H1 (cell line): ENCODE measurements around the gene PIGM. TPM values are rescaled to one million over a fixed set of nuclear protein-coding genes. Genes with fewer than 3 reads are reported as not detected.

Experiments
- CTCF ChIA-PET: fragments of 300-600 bp; sonication (Branson Sonifier 250); formaldehyde crosslinking; loops from one replicate; lab custom pipeline; 2021; ENCODE audit not compliant: partially characterized antibody; lab: Charles Lee
- POLR2A ChIA-PET: fragments of 300-600 bp; sonication (Branson Sonifier 250); formaldehyde crosslinking; loops from one replicate; lab custom pipeline; 2021; ENCODE audit warnings: inconsistent platforms; ENCODE audit not compliant: partially characterized antibody; lab: Charles Lee
- DNase-seq, 2 experiments: peaks; one replicate each; pipeline versions ENCODE4 v3.0.0 to v3.0.0-alpha.2; 2010 to 2022; ENCODE audit warnings: low spot score in 2 of 2, low read depth in 1 of 2, mixed read lengths in 1 of 2
- FAIRE-seq: peaks from 2 replicates; lab custom pipeline; 2011; peaks lifted over from hg19 to GRCh38; lab: Jason Lieb, UNC
- H2AFZ ChIP-seq: 2 replicates; pipeline ENCODE4 v1.8.1; 2012; ENCODE audit warnings: low read length, inconsistent platforms
- H2AK5ac ChIP-seq: 2 replicates; pipeline ENCODE4 v1.6.1; 2013; ENCODE audit warnings: low read depth, low read length
- H2BK120ac ChIP-seq: replicated peaks from 2 replicates; pipeline ENCODE3; 2013; ENCODE audit warnings: low read depth, low read length, inconsistent platforms
- H2BK12ac ChIP-seq: 2 replicates; pipeline ENCODE4 v1.6.1; 2013; ENCODE audit warnings: low read depth, low read length
- H2BK15ac ChIP-seq: 2 replicates; pipeline ENCODE4 v1.6.1; 2013; ENCODE audit warnings: low read length
- H2BK20ac ChIP-seq: 2 replicates; pipeline ENCODE4 v1.6.1; 2013; ENCODE audit warnings: low read length
- H2BK5ac ChIP-seq: 2 replicates; pipeline ENCODE4 v1.6.1; 2013; ENCODE audit warnings: low read depth, low read length
- H3K14ac ChIP-seq: 2 replicates; pipeline ENCODE4 v1.6.1; 2013; ENCODE audit warnings: inconsistent platforms; ENCODE audit not compliant: insufficient read length
- H3K18ac ChIP-seq: 2 replicates; pipeline ENCODE4 v1.6.1; 2013; ENCODE audit warnings: low read length; ENCODE audit errors: extremely low read depth
- H3K23ac ChIP-seq: 2 replicates; pipeline ENCODE4 v1.6.1; 2013; ENCODE audit warnings: inconsistent platforms; ENCODE audit not compliant: insufficient read length
- H3K23me2 ChIP-seq: 2 replicates; pipeline ENCODE4 v1.6.1; 2013; ENCODE audit warnings: low read depth, low read length
- H3K27ac ChIP-seq: 2 replicates; pipeline ENCODE4 v1.6.1; 2011; ENCODE audit warnings: low read depth, low read length, inconsistent platforms
- H3K27me3 ChIP-seq, 4 experiments: replicated peaks in 1 of 4; 1 replicate in 1 of 4; 2 replicates in 3 of 4; pipeline versions ENCODE4 v1.6.1 to v1.8.1; 2011 to 2013; ENCODE audit warnings: low read length in 3 of 4, mild to moderate bottlenecking in 3 of 4, inconsistent platforms in 2 of 4, mixed read lengths in 2 of 4, moderate library complexity in 1 of 4; ENCODE audit not compliant: control insufficient read depth in 3 of 4, insufficient read depth in 3 of 4; ENCODE audit errors: extremely low read depth in 1 of 4
- H3K36me3 ChIP-seq, 4 experiments: 2 replicates each; pipeline versions ENCODE4 v1.6.1 to v1.8.1; 2011 to 2013; ENCODE audit warnings: mild to moderate bottlenecking in 4 of 4, low read length in 3 of 4, moderate library complexity in 2 of 4, control low read depth in 1 of 4, inconsistent platforms in 1 of 4; ENCODE audit not compliant: insufficient read depth in 4 of 4, control insufficient read depth in 2 of 4
- H3K4ac ChIP-seq: replicated peaks from 2 replicates; pipeline ENCODE3; 2013; ENCODE audit warnings: low read length, low read depth, mixed read lengths, inconsistent platforms; ENCODE audit not compliant: insufficient read length
- H3K4me1 ChIP-seq, 4 experiments: replicated peaks in 1 of 4; 1 replicate in 1 of 4; 2 replicates in 3 of 4; pipeline versions ENCODE4 v1.6.1 to v1.8.1; 2011 to 2013; ENCODE audit warnings: low read length in 3 of 4, inconsistent platforms in 2 of 4, mixed read lengths in 1 of 4; ENCODE audit not compliant: insufficient read depth in 4 of 4, control insufficient read depth in 3 of 4
- H3K4me2 ChIP-seq, 2 experiments: 2 replicates each; pipeline versions ENCODE4 v1.6.1 to v1.8.1; 2011 to 2013; ENCODE audit warnings: low read depth in 2 of 2, low read length in 2 of 2, control low read depth in 1 of 2, inconsistent platforms in 1 of 2, mild to moderate bottlenecking in 1 of 2; ENCODE audit not compliant: insufficient read depth in 1 of 2
- H3K4me3 ChIP-seq, 4 experiments: fragments of 200-600, 300-600 bp in 1 of 4; sonication (generic), shearing (Covaris generic), sonication (Bioruptor Twin) in 1 of 4; 2 replicates each; pipeline versions ENCODE4 v1.5.1 to v1.8.1; 2011 to 2016; ENCODE audit warnings: low read length in 4 of 4, low read depth in 3 of 4, control low read depth in 2 of 4, inconsistent platforms in 2 of 4, mild to moderate bottlenecking in 2 of 4, mixed read lengths in 1 of 4, moderate library complexity in 1 of 4; ENCODE audit not compliant: insufficient read depth in 2 of 4; ENCODE audit errors: extremely low read depth in 1 of 4
- H3K56ac ChIP-seq: replicated peaks from 2 replicates; pipeline ENCODE3; 2013; ENCODE audit warnings: low read depth, mild to moderate bottlenecking, mixed read lengths, low read length, inconsistent platforms; ENCODE audit not compliant: insufficient read length
- H3K79me1 ChIP-seq: 2 replicates; pipeline ENCODE4 v1.6.1; 2013; ENCODE audit warnings: low read depth, low read length, control low read depth
- H3K79me2 ChIP-seq, 2 experiments: 2 replicates each; pipeline versions ENCODE4 v1.6.1 to v1.8.1; 2012 to 2013; ENCODE audit warnings: low read length in 2 of 2, mild to moderate bottlenecking in 2 of 2, inconsistent platforms in 1 of 2; ENCODE audit not compliant: insufficient read depth in 2 of 2, control insufficient read depth in 1 of 2
- H3K9ac ChIP-seq, 4 experiments: replicated peaks in 1 of 4; 1 replicate in 1 of 4; 2 replicates in 3 of 4; pipeline versions ENCODE4 v1.6.1 to v1.8.1; 2011 to 2013; ENCODE audit warnings: low read depth in 3 of 4, low read length in 3 of 4, control low read depth in 2 of 4, mild to moderate bottlenecking in 2 of 4, moderate library complexity in 2 of 4, inconsistent platforms in 1 of 4; ENCODE audit errors: extremely low read depth in 1 of 4
- H3K9me3 ChIP-seq, 2 experiments: 2 replicates each; pipeline versions ENCODE4 v1.6.1 to v1.8.1; 2012 to 2013; ENCODE audit warnings: mild to moderate bottlenecking in 2 of 2, moderate library complexity in 2 of 2, control low read depth in 1 of 2, inconsistent platforms in 1 of 2, low read depth in 1 of 2, low read length in 1 of 2, mixed read lengths in 1 of 2; ENCODE audit not compliant: insufficient read depth in 2 of 2
- H4K20me1 ChIP-seq, 2 experiments: replicated peaks in 1 of 2; 2 replicates each; pipeline versions ENCODE3 to v1.8.1; 2011 to 2013; ENCODE audit warnings: inconsistent platforms in 2 of 2, low read length in 2 of 2, mild to moderate bottlenecking in 1 of 2; ENCODE audit not compliant: insufficient read depth in 2 of 2, control insufficient read depth in 1 of 2
- H4K5ac ChIP-seq: 2 replicates; pipeline ENCODE4 v1.6.1; 2013; ENCODE audit warnings: low read length, low read depth, mixed read lengths, inconsistent platforms; ENCODE audit not compliant: insufficient read length
- H4K8ac ChIP-seq: 2 replicates; pipeline ENCODE4 v1.8.0; 2013; ENCODE audit warnings: mild to moderate bottlenecking, moderate library complexity, low read length, inconsistent platforms; ENCODE audit not compliant: insufficient read depth; ENCODE audit errors: extremely low read depth
- H4K91ac ChIP-seq: replicated peaks from 2 replicates; pipeline ENCODE3; 2013; ENCODE audit warnings: low read length, mixed read lengths, inconsistent platforms; ENCODE audit not compliant: insufficient read length
- RAD21 ChIP-seq, 2 experiments: IDR thresholded peaks in 1 of 2; conservative IDR thresholded peaks in 1 of 2; 2 replicates each; pipeline ENCODE4 v1.6.1; 2011; ENCODE audit warnings: low read depth in 2 of 2, low read length in 2 of 2, improper control_type of control experiment in 1 of 2, inconsistent platforms in 1 of 2, mild to moderate bottlenecking in 1 of 2, moderate library complexity in 1 of 2
- RFX5 ChIP-seq: IDR thresholded peaks from 2 replicates; pipeline ENCODE4 v1.6.1; 2011; ENCODE audit warnings: low read depth, low read length, improper control_type of control experiment, borderline replicate concordance
- WGBS, 2 experiments: shearing (Covaris generic) in 1 of 2; methylation state at CpG; one replicate each; pipeline versions ENCODE4 v1.1.6 to v1.1.7; 2013 to 2015; ENCODE audit warnings: low lambda C conversion rate in 2 of 2, mixed read lengths in 2 of 2, inconsistent platforms in 1 of 2, low coverage in 1 of 2, missing lambda C conversion rate in 1 of 2; ENCODE audit not compliant: insufficient replicate concordance in 2 of 2, insufficient coverage in 1 of 2, insufficient read length in 1 of 2; ENCODE audit errors: extremely low coverage in 1 of 2, missing lambda C conversion rate in 1 of 2; 5-methylcytosine and 5-hydroxymethylcytosine counted together
- polyA plus RNA-seq, 7 experiments: library from polyadenylated mRNA; depleted of rRNA in 3 of 7; stranded (reverse) in 5 of 7; unstranded in 2 of 7; fragments of >200 nt in 5 of 7; fragments of 200-250 nt in 2 of 7; gene quantifications; 1 replicate in 5 of 7; 2 replicates in 1 of 7; 4 replicates in 1 of 7; pipeline versions ENCODE4 v1.2.1 to v1.2.3, GENCODE V29; 2011 to 2013; ENCODE audit warnings: missing spikeins in 2 of 7, mixed read lengths in 2 of 7
- total RNA-seq: library from RNA; stranded (reverse); fragmentation: NEBNext Ultra II Directional; extraction: Animal tissue kit (Norgen Biotek cat#: 25700); gene quantifications from 2 replicates; pipeline ENCODE4 v1.2.1, GENCODE V29; 2021

Gene PIGM
- total and polyA plus RNA-seq, 2 of the 8 experiments (the other 6 are each of a cell fraction or from before 2014, with no cell fraction given) = 5.4 to 6.0 TPM

DNA sequence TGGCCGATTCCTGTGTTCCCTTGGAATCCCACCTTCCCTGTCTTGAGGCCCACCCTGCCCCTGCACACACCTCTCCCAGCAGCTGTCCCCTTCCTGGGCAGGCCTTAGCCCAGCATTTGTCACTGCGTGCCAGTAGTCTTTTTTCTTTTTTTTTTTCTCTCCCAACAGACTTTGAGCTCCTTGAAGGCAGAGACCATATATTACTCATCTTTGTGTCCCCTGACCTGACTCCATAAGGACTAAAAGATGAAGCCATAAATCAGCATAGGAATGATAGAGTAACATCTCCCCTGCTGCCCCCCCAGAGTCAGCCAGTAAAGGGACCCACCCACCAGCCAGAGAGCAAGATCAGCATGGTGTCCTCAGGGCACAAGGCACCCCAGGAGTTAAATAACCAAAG, 27.4 kb downstream of the PIGM start:
- FAIRE-seq (no peak), DNase-seq (no peak)
- Histone ChIP-seq H3K4me2 (no peak overlapping the region), H3K18ac (no peak overlapping the region), H4K5ac (no peak overlapping the region), H3K4me1 (no peaks in the 10 kb centered on the region), H3K56ac (no peak overlapping the region), H3K14ac (no peak overlapping the region), H3K4me3 (no peak overlapping the region), H3K23ac (no peak overlapping the region), H4K91ac (no peak overlapping the region), H2BK15ac (no peak overlapping the region), H3K27ac (no peak overlapping the region), H2BK12ac (no peak overlapping the region), H2BK5ac (no peak overlapping the region), H3K79me2 (no peaks in the 10 kb centered on the region), H2BK20ac (no peak overlapping the region), H4K20me1 (no peaks in the 10 kb centered on the region), H3K23me2 (no peaks in the 10 kb centered on the region; the same call in 1 of the 2 replicates), H2AK5ac (no peak overlapping the region), H3K9ac (no peak overlapping the region), H2BK120ac (no peak overlapping the region), H3K9me3 (no peaks in the 10 kb centered on the region), H2AFZ (no peak overlapping the region), H4K8ac (no peak overlapping the region; the same call in 1 of the 2 replicates), H3K79me1 (no peaks in the 10 kb centered on the region), H3K36me3 (no peaks in the 10 kb centered on the region), H3K4ac (no peak overlapping the region), H3K27me3 (no peaks in the 10 kb centered on the region; a peak in 1 of 7 replicates)
- 90% methylated on average over 2 of the region's 2 CpGs; no CpG with 5 or more reads in 1 of the 2 experiments for WGBS, 2 experiments
- no peak for TF ChIP-seq RAD21 (IDR thresholded peaks at IDR 0.05 in 1 of 2, conservative IDR thresholded peaks at IDR 0.05 in 1 of 2; ENCODE audit: low read depth in 2 of 2, low read length in 2 of 2)
- no peak for TF ChIP-seq RFX5
- CTCF ChIA-PET = interaction anchor here (0.6 to 13.8 kb wide), 12 partner anchors 14 to 206 kb away, joined by 3 to 696 read pairs (median 42); partner anchors contain the start of genes IGSF9, SLAMF9 and TAGLN2
- POLR2A ChIA-PET = interaction anchor here (0.9 to 6.2 kb wide), 2 partner anchors 61 to 66 kb away, joined by 4 to 41 read pairs; no protein-coding TSS in a partner anchor
